ENCODE results near the gene WDR27.

- TF ChIP-seq CTCF (IDR thresholded peaks at IDR 0.05; ENCODE audit: borderline replicate concordance, extremely low read depth, low read length, poor library complexity, severe bottlenecking) (no peak), EZH2 (IDR thresholded peaks at IDR 0.05; ENCODE audit: borderline replicate concordance, low read depth, low read length, severe bottlenecking) (no peak)
Observed at GRCh38 chr6:169454872-169455204, 247.0 kb downstream of the WDR27 start.

Data from DND-41 (cell line).